Measurements from ENCODE around the gene STKLD1.

The STKLD1 gene

DNA sequence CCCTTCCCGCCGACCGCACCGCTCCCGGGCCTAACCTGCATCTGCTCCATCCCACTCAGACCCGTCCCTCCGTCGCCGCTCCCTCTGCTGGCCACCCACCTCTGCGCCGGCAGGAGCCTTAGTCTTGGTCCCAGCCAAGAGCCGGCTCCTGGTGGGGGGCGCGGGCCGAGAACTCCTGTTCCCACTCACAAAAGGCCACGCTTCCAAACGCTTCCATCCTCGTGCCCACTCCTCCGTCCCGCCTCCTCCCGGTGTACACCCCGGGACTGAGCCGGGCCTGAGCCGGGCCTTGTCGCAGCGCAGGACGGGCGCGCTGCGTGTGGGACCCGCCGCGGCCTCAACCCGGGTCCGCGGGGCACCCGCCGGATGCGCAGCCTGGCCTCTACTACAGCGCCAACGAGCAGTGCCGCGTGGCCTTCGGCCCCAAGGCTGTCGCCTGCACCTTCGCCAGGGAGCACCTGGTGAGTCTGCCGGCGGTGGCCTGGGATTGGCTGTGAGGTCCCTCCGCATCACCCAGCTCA lies 53.5 kb downstream of the STKLD1 start (continued):
- TF ChIP-seq, protein P1, sequence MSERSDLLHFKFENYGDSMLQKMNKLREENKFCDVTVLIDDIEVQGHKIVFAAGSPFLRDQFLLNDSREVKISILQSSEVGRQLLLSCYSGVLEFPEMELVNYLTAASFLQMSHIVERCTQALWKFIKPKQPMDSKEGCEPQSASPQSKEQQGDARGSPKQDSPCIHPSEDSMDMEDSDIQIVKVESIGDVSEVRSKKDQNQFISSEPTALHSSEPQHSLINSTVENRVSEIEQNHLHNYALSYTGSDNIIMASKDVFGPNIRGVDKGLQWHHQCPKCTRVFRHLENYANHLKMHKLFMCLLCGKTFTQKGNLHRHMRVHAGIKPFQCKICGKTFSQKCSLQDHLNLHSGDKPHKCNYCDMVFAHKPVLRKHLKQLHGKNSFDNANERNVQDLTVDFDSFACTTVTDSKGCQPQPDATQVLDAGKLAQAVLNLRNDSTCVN (tag by site-specific recombination; optimal IDR thresholded peaks at IDR 0.05) = no peak
- TF ChIP-seq OVOL3 (tag by site-specific recombination; IDR thresholded peaks at IDR 0.05) = no peak
- TF ChIP-seq ZNF140 (tag by site-specific recombination; IDR thresholded peaks at IDR 0.05) = no peak
- TF ChIP-seq ZSCAN23 (tag by site-specific recombination; IDR thresholded peaks at IDR 0.05) = no peak
- TF ChIP-seq OSR2 (tag by site-specific recombination; IDR thresholded peaks at IDR 0.05) = no peak
- TF ChIP-seq PRDM1 (tag by site-specific recombination; IDR thresholded peaks at IDR 0.05) = no peak
- no peak; the same call in 1 of the 2 replicates for TF ChIP-seq ZFHX2 (tag by site-specific recombination; conservative IDR thresholded peaks at IDR 0.05)
- no peak for TF ChIP-seq ZNF37A (tag by site-specific recombination; IDR thresholded peaks at IDR 0.05)
- TF ChIP-seq ZNF335 (tag by site-specific recombination; conservative IDR thresholded peaks at IDR 0.05) = no peak

DNA sequence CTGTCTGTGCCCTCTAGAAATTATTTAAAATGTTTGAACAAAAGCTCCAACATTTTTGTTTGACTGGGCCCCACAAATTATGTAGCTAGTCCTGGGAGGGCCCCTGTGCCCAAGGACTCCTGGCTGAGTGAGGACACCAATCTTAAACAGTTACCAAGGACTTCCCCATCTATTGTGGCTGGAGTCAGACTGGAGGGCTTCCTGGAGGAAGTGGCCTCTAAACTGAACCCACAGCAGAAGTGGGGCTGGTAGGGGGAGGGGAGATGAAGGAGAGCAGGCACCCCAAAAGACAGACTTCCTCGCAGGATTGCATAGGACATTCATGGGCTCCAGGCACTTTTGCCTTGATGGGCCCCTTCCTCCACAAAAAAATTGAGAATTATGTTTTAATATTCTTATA lies 54.1 kb downstream of the STKLD1 start:
- Histone ChIP-seq H3K36me3 (ENCODE audit: control insufficient read depth in 2 of 2, insufficient read depth in 1 of 2, low read length in 2 of 2) (peaks cover 0 to 16% of the 10 kb centered on the region in 2 experiments; a peak in 1 of 3 replicates), H3K4me3 (ENCODE audit: low read depth, low read length) (no peak overlapping the region), H3K9me3 (ENCODE audit: control insufficient read depth, insufficient read depth, low read depth, low read length) (no peaks in the 10 kb centered on the region), H3K27ac (ENCODE audit: extremely low read depth, low read depth, low read length) (no peak overlapping the region), H3K4me1 (ENCODE audit: control insufficient read depth, insufficient read depth, low read length) (0 out of 2 replicates have a peak, but pooled peaks cover 3% of the 10 kb centered on the region)
- ChIA-PET CTCF (interaction anchor here (1.0 to 1.9 kb wide), 2 partner anchors 13 to 29 kb away, joined by 4 to 5 read pairs; partner anchors contain the start of gene CACFD1), POLR2A (interaction anchor here (1.4 to 2.1 kb wide), 2 partner anchors 9 to 29 kb away, joined by 4 to 12 read pairs; partner anchors contain the start of gene CACFD1)
- TF ChIP-seq, protein P2, sequence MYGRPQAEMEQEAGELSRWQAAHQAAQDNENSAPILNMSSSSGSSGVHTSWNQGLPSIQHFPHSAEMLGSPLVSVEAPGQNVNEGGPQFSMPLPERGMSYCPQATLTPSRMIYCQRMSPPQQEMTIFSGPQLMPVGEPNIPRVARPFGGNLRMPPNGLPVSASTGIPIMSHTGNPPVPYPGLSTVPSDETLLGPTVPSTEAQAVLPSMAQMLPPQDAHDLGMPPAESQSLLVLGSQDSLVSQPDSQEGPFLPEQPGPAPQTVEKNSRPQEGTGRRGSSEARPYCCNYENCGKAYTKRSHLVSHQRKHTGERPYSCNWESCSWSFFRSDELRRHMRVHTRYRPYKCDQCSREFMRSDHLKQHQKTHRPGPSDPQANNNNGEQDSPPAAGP (tag by site-specific recombination; IDR thresholded peaks at IDR 0.05) = no peak
- no peak for TF ChIP-seq ZNF223 (tag by site-specific recombination; IDR thresholded peaks at IDR 0.05)
- TF ChIP-seq ZFHX2 (tag by site-specific recombination; conservative IDR thresholded peaks at IDR 0.05) = no peak
- TF ChIP-seq ZNF664 (tag by site-specific recombination; IDR thresholded peaks at IDR 0.05) = no peak
- TF ChIP-seq ZNF521 (tag by site-specific recombination; IDR thresholded peaks at IDR 0.05) = no peak
- no peak for TF ChIP-seq ZNF391 (tag by site-specific recombination; IDR thresholded peaks at IDR 0.05; ENCODE audit: borderline replicate concordance, low read depth)
- TF ChIP-seq ZBTB48 (tag by site-specific recombination; IDR thresholded peaks at IDR 0.05) = no peak
- no peak for TF ChIP-seq SP2 (tag by site-specific recombination; IDR thresholded peaks at IDR 0.05)

DNA sequence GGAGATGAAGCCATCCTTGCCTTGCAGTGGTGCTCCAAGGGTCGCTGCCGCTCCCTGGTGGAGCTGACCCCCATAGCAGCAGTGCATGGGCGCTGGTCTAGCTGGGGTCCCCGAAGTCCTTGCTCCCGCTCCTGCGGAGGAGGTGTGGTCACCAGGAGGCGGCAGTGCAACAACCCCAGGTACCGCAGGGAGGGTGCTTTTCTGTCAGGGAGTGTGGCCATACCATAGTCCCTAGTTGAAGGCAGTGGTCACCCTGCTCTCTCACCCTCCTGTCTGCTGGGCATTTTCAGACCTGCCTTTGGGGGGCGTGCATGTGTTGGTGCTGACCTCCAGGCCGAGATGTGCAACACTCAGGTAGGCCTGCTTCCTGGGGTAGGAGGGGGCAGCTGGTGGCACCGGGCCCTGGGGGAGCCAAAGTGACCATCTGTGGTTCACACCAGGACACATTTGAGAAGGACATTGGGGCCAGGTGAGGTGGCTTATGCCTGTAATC lies 57.2 kb downstream of the STKLD1 start:
- ChIA-PET POLR2A (no interaction called here), CTCF (no interaction called here)
- no peak overlapping the region for H3K4me3 ChIP-seq (ENCODE audit: low read depth, low read length)
- no peaks in the 10 kb centered on the region for H3K4me1 ChIP-seq (ENCODE audit: control insufficient read depth, insufficient read depth, low read length)
- TF ChIP-seq, protein P3, sequence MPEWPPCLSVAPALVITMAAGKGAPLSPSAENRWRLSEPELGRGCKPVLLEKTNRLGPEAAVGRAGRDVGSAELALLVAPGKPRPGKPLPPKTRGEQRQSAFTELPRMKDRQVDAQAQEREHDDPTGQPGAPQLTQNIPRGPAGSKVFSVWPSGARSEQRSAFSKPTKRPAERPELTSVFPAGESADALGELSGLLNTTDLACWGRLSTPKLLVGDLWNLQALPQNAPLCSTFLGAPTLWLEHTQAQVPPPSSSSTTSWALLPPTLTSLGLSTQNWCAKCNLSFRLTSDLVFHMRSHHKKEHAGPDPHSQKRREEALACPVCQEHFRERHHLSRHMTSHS (tag by site-specific recombination; IDR thresholded peaks at IDR 0.05) = no peak
- no peaks in the 10 kb centered on the region for H3K9me3 ChIP-seq (ENCODE audit: control insufficient read depth, insufficient read depth, low read depth, low read length)
- no peaks in the 10 kb centered on the region for H3K36me3 ChIP-seq (ENCODE audit: control insufficient read depth in 2 of 2, insufficient read depth in 1 of 2, low read length in 2 of 2)
- H3K27ac ChIP-seq (ENCODE audit: extremely low read depth, low read depth, low read length) = no peak overlapping the region

- TF ChIP-seq ZNF510 (tag by site-specific recombination; IDR thresholded peaks at IDR 0.05; ENCODE audit: insufficient replicate concordance) (no peak), ZFP41 (tag by site-specific recombination; IDR thresholded peaks at IDR 0.05; ENCODE audit: borderline replicate concordance) (no peak)
- TF ChIP-seq, protein P4, sequence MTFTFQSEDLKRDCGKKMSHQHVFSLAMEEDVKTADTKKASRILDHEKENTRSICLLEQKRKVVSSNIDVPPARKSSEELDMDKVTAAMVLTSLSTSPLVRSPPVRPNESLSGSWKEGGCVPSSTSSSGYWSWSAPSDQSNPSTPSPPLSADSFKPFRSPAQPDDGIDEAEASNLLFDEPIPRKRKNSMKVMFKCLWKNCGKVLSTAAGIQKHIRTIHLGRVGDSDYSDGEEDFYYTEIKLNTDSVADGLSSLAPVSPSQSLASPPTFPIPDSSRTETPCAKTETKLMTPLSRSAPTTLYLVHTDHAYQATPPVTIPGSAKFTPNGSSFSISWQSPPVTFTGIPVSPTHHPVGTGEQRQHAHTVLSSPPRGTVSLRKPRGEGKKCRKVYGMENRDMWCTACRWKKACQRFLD (tag by site-specific recombination; IDR thresholded peaks at IDR 0.05) = no peak
- Histone ChIP-seq H3K4me1 (ENCODE audit: control insufficient read depth, insufficient read depth, low read length) (no peaks in the 10 kb centered on the region), H3K4me3 (ENCODE audit: low read depth, low read length) (no peak overlapping the region), H3K36me3 (ENCODE audit: control insufficient read depth in 2 of 2, insufficient read depth in 1 of 2, low read length in 2 of 2) (no peaks in the 10 kb centered on the region), H3K9me3 (ENCODE audit: control insufficient read depth, insufficient read depth, low read depth, low read length) (no peaks in the 10 kb centered on the region), H3K27ac (ENCODE audit: extremely low read depth, low read depth, low read length) (no peak overlapping the region)
- CTCF ChIA-PET = interaction anchor here (0.7 kb wide), 1 partner anchor 48 kb away, joined by 3 read pairs; no protein-coding TSS in a partner anchor
- POLR2A ChIA-PET = no interaction called here
These were observed 60.5 kb downstream of the STKLD1 start for GRCh38 chr9:133436681-133437080.
